HG03558 (cell line): ENCODE measurements around the gene PRKN.

Source experiments
- ATAC-seq: cut with Tn5 transposase; IDR thresholded peaks from one replicate; pipeline ENCODE4 v1.9.1; 2021; ENCODE audit warnings: moderate number of reproducible peaks; ENCODE audit not compliant: unreplicated experiment; ENCODE audit errors: extremely low read depth

PRKN gene

DNA sequence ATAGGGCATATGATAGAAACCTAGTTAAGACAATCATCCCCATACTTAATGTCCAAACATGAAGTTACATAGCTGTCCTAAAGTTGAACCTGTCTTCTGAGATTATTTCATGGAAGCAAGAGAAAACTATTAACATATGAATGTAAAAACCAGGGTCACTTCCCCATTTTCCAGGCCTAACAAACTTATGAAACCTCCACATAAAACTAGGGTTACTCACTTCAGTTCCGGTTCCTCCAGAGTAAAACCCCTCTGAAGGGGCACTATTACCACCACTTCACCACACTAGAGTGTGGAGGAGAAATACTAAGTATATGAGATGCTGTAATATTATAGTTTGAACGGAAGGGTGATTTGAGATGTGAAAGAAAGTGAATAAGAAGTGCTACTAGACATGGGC is 14.9 kb downstream of the PRKN start:
- ATAC-seq = no peak

DNA sequence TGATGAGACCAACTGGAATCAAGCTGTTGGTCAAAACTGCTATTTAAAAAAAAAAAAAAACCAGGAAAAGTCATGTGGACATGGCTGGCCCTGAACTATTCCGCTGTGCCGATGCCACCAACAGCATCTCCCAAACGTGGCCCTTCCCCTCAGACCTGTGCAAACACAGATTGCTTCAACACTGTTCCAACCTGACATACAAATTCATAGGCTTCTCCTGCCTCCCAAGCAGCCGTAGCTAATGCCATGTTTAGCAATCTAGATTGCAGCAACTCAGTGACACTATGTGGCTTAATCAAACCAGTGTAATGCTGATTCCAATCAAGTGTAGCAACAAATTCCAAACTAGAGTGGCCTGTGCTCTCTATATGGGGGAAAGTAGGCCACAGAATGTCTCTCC is 16.2 kb downstream of the PRKN start:
- no peak for ATAC-seq

DNA sequence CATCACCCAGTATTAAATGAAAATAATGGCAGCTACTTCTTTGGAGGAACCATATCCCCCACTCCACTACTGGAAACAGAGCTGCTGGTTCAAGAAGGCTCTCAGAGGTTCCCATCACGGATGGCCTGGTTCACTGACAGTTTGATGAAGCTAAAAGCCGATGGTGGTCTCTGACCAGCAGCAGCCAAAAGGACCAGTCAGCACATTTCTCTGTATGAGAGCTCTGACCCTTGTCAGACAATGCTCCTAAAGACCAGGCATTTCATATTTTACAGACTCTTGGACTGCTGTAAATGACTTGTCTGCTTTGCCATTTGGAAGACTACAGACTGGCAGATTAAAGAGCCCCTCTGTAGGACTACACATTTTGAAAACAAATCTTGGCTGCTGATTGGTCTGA is 16.6 kb downstream of the PRKN start:
- ATAC-seq = no peak

DNA sequence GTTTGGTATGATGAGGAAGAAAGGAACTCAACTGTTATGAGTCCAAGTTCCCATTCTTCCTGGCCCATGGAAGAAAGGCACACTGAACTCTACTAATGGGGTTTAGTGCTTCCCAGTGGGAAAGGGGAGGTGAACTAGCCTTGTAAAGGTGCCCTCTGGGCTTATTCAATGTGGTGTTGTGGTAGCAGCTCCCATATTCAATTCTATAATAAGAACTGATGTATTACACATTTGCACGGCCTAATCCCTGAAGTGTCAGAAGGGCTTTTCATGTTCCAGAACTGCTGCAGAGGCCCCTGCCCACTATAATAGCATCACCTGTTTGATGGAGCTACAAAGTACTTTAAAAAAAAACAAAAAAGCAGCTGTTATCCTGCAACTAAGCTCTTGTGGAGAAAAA is 17.1 kb downstream of the PRKN start:
- ATAC-seq = no peak

DNA sequence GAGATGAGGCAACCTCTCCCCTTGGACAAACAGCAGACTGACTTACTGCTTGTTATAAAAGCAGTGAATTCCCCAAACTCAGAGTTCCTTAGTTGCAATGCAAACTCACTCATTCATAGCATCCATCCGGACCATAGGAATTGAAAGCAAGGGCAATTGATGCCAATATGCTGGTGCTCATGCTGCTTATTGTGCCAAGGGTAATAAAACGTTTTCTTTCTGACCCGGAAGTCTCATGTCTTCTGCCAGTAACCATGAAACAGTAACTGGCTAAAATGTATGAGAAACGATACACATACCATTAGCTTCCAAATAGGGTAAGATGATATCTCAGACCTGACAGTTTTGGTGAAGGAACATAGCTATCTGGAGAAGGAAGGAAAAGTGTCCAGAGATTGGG is 18.1 kb downstream of the PRKN start:
- no peak for ATAC-seq

DNA sequence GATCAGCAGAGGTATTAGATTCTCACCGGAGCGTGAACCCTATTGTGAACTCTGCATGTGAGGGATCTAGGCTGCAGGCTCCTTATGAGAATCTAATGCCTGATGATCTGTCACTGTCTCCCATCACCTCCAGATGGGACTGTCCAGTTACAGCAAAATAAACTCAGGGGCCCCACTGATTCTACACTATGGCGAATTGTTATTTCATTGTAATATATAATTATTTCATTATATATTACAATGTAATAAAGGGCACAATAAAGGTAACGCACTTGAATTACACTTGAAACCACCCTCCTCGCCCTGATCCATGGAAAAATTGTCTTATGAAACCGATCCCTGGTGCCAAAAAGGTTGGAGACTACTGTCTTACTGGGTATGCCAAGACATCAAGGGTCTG is 18.6 kb downstream of the PRKN start:
- ATAC-seq = no peak

DNA sequence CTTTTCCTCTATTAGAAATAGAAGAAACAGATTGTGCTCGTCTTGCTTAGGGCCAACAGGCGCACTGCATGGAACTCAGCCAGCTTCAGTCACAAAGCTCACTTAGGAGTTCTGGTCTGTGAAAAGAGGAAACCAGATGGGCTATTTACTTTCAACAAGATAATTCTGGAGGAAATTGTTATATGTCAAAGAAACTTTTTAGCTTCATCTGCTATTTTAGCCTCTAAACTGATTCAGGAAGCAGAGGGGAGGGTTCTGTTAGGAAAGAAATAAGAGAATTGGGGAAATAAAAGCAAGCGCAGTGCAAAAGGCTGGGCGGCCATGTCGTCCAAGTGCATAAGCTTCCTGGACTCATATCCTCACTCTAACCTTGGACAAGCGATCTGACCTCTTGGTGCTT is 21.3 kb downstream of the PRKN start:
- no peak for ATAC-seq

DNA sequence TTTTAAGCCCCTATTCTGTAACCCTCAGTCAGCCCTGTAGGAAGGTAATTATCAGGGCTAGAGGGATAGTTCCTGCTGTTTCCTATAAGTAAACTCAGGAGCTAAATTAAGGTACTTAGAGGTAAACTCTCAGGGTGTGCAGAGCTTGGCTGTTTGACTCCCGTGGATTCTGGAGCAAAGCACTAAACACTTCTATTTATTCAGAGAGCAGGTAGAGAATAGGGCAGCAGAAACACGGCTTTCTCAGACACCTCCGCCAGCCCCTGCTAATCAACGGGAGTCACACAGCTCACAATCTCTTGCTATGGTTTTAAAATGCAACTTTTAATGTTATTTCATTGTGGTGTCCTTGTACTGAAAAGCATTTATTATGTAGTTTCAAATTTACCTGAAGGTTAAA is 21.8 kb downstream of the PRKN start:
- ATAC-seq = no peak

DNA sequence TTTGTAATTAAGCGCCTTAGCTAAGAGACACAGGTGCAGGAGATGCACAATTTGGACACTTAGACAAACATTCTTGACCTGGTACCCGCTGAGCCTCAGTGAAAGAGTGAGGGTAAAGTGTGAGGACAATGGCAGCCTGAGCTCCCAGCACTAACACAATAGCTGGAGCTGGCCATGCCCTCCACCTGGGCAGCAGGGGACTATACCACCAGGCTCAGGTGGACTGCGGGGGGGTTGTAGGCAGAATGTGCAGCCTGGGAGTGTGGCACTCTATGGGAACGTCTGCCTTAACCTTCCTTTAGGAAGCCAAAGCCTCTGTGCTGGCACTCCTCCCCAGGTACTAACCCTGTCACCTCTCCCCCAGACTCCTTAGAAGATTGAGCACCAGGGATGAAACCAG is 23.6 kb downstream of the PRKN start:
- no peak for ATAC-seq

DNA sequence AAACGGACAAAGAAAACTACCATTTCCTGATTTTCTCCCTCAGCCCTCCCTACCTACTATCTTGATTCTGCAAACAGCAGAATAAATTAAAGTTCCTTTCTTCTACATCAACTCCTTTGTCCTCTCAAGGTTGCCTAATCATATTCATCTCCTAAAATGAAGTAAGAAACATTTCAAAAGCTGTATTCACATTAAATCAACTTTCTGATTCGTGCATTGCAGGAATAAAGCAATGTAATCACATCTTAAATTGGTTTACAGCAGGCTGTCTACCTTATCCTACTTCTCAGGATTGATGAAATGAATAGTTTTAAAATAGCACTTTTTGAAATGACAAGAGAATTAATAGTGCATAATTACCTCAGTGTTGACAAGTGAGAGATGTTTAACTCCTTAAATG is 25.1 kb downstream of the PRKN start:
- no peak for ATAC-seq

DNA sequence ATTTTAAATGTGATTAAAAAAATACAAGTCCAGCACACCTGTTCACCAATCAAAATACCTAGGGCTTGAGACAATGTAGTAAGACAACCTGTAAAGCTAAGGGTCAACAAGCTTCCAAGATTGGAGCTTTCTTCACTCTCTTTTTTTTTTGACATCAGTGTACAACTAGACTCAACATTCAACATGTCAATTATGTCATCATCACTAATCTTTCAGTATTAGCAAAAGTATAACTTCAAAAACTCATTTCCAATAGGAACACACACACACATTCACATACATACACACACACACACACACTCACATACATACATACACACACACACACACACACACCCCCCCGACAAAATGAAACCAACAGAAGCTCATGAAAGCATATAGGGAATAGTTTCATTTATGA is 26.0 kb downstream of the PRKN start:
- no peak for ATAC-seq

DNA sequence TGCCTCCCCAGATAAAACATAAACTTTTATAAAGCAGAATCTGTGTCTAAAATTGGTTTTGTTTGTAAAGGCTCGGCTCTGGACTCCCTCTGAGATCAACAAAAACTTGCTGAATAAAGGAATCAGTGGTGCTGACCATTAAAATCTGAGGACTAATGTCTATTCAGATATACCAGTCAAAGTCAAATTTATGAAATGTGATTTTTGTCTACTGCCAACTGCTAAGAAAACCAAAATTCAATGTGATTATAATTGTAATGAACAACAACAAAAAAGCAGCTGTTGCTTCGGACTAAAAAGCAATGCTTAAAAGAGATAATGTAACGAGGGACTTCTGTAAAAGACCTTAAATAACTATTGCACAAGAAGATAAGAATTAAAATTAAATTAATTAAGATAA is 26.6 kb downstream of the PRKN start:
- ATAC-seq = no peak

DNA sequence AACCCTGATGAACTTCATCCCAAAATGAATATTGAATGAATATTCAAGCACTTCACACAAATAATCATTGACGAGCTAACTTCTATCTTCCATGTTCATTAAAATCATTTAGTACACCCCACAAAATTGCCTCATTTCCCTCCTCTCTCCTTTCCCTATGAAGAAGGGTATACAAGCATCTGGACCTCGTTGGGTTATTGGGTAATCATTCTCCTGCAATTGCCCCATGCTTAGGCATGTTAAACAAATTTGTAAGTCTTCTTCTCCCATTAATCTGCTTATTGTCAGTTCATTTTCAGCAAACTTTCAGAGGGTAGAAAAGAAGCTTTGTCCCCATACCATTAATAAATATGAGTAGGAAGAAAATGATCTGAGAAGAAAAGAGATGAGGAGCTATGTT is 27.6 kb downstream of the PRKN start:
- ATAC-seq = no peak

DNA sequence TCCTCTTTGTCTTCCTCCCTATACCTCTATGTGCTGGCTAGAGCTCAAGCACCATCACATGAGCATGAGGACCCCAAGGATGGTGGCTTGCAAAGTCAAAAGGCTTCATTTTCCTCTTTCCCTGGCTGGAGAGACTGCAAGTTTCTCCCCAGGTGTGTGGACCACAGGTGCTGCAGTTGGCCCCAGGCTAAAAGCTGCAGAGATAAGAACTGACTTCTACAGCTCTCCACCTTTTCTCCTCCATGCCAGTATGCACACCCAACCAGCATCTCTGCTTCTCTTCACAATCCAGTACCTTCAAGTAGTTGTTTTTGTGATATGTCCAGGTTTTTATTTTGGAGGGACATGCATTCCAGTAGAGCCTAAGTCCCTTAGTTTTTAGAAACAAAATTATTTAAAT is 29.1 kb downstream of the PRKN start:
- ATAC-seq = no peak

DNA sequence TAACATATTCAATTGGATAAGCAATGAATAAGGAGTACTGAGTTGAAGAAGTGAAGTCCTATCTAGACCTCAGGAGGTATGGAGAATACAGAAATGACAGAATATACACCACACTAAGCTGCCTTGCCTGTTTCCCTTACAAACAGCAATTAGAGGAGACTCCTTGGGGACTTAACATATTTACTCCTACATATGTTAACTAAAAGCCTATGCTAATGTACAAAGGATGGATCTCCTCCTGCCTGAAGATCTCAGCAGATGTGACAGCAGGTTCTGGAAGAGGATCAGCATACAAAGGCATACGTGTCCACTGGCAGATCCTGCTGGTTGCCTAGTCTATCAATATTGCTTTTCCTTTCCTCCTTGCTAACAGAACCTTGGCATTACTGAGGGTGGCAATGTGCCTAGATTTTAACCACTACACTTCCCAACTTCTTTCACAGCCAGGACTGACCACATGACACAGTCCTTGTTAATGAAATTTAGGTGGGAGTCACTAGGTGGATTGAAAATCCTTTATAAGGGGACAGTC is 29.6 kb downstream of the PRKN start:
- no peak for ATAC-seq

DNA sequence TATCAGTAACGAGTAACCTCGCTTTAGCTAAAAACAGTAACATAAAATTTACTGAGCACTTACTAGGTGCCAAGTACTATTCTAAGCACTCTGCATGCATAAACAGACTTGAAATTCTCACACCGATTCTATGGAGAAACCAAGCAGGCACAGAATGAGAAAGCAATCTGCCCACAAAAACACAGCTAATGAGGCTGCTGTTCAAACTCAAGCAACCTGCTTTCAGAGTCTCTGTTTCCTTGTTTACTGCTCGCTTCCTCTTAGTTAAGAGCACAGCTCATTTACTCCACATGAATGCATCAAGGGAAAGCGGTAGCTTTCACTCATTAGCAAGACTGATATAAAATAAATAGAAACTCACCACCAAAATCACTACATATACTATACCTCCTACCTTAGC is 37.4 kb downstream of the PRKN start:
- ATAC-seq = no peak

DNA sequence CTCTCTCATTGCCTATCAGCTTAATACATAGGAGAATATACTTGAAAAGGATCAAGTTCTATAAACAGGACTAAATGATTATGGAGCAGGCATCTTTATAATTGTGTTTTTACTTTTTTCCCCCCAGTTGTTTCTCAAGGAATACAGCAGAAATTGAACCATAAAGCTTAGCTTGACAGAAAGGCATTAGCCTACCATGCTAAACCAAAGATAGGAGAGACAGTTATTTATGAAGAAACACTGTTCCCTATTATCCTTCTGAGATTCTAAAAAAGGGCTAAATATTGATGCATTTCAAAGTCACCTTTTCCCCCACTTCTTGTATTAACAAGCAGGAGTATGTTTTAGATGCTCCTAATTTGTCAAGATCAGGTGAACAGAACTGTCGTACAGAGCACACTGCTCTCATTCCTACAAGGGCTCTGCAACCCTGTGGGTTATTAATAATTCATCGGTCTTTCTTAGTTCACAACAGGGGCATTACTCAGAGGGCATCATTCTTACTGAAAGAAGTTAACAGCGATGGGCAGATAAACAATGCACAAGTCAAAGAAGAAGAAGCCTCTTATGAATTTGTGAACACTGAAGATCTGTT is 38.7 kb downstream of the PRKN start:
- ATAC-seq = no peak

DNA sequence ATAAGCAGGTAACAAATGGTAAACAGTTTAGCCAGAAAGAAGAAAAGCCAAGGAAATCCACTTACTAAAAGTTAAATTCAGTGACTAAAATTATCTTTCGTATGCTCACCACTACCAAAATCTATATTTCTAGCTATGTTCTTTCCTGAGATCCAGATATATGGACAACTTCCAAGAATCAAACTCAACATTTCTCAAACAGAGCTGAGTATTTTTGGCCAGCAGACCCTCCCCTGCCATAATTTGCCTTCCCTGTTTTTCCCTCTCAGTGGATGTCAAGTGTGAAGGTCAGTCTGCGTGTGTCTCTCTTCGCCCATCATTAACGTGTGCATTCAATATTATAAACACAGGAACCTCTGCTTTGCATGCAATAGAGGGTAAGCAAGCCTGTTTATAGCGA is 42.0 kb downstream of the PRKN start:
- ATAC-seq = no peak

DNA sequence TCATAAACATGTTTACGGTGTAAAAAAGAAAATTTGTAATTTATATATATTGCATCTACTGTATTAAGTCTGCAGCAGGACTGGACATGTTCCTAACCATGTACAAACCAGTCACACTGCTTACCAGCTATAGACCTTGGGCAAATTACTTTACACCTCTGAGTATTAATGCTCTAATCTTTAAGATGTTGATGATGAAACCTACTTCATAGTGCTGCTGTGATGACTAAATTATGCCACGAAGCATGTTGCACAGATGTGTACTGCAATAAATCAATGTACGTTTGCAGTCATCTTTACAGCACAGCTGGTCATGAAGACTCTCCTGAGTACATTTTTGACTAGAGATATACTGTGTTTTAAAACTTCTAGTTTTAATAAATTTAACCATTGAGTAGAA is 42.6 kb downstream of the PRKN start:
- no peak for ATAC-seq

DNA sequence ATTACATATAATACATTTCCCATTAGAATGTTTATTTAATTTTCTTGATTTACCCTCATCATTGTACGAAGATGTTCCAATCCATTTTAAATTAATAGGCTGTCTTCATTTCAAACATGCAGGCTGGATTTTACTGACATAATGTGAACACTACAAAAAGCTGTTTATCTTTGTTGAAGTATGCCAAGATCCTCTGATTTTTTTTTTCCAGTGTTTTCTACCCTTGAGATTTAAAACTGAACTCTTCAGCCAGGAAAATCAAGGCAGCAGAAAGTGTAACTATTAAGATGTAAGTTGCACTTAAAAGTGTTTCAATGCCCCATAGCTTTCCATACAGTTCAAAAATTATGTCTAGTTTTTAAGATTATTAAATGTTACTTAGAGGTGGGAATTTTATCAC is 43.5 kb downstream of the PRKN start:
- ATAC-seq = no peak

DNA sequence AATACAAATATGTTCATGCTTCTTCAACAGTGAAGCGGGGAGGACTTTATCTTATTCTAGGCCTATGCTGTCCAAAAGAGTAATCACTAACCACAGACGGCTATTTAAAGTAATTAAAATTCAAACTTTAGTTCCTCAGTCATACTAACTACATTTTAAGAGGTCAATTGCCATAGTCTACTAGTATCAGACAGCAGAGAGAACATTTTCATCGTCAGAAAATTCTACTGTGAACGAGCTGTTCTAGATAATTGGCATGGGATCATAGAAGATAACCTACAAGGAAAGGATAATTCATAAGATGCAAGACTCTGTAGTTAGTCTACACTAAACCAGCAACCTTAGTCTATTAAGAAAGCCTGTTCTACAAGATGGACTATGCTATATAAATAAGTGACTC is 44.4 kb downstream of the PRKN start:
- no peak for ATAC-seq

DNA sequence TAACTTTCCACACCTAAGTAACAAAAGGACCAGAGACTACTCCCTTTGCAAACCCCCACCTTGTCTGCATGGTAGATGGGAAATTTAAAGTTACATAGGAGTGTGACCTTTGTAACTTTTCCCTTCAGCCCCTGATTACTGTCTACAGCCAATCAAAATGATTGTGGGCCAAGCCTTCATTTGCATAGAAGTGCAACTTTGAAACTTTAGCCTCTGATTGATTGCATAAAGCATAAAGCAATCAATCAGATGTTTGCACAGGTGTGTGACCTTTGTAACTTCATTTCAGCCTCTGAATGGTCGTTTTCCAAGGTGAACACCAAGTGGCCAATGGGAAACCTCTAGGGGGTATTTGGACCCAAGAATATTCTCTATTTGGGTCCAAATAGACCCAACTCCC is 46.1 kb downstream of the PRKN start:
- ATAC-seq = no peak

DNA sequence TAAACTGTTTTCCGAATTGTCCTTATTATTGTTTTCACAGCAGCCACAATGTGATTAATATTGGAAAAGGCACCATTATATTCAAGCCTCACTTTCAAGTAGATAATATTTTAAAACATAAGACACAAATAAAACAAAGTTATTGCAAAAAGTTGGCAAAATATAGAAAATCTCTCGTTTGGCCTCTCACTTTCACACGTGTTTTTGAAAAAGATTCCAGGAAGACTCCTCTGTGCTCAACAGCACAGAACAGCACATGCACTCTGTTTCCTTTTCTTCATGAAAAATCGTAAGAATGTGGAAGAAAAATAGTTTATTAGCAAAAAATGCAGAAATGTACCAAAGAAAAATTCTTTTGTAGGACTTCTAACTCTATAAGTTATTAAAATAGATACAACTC is 46.7 kb downstream of the PRKN start:
- ATAC-seq = no peak
